Activated CD8-positive, alpha-beta T cell treated with anti-CD3 and anti-CD28 coated beads, Interleukin-2, amount 10 ng/mL, durations not matched to agents 7 days and 5 days (primary cell): ENCODE measurements around the gene SUN1. TPM values are rescaled to one million over a fixed set of nuclear protein-coding genes. Genes with fewer than 3 reads are reported as not detected.

ENCODE experiments used
- ATAC-seq: fragments of 150-1000 bp; cut with Tn5 transposase; one replicate; pipeline ENCODE4 v1.10.0; 2021; ENCODE audit warnings: moderate library complexity
- CTCF ChIA-PET: fragments of 350-600 bp; sonication (Branson Sonifier 250); formaldehyde crosslinking; loops from one replicate; lab custom pipeline; 2021; ENCODE audit warnings: antibody characterized with exemption; lab: Charles Lee
- POLR2A ChIA-PET: fragments of 350-600 bp; sonication (Branson Sonifier 250); formaldehyde crosslinking; loops from one replicate; lab custom pipeline; 2021; ENCODE audit warnings: antibody characterized with exemption; lab: Charles Lee
- DNase-seq: peaks from one replicate; pipeline ENCODE4 v3.0.0-alpha.2; 2020
- H3K27ac Mint-ChIP-seq: one replicate; pipeline ENCODE4 v1.8.0; 2021; ENCODE audit warnings: mild to moderate bottlenecking, mixed read lengths
- H3K27me3 Mint-ChIP-seq: one replicate; pipeline ENCODE4 v1.8.0; 2021; ENCODE audit warnings: low read depth, mixed read lengths
- H3K36me3 Mint-ChIP-seq: one replicate; pipeline ENCODE4 v1.8.0; 2021; ENCODE audit warnings: low read depth, mixed read lengths
- H3K4me1 Mint-ChIP-seq: one replicate; pipeline ENCODE4 v1.8.0; 2021; ENCODE audit warnings: low read depth, mixed read lengths
- H3K4me3 Mint-ChIP-seq: one replicate; pipeline ENCODE4 v1.8.0; 2021; ENCODE audit warnings: mild to moderate bottlenecking, mixed read lengths
- H3K9me3 Mint-ChIP-seq: one replicate; pipeline ENCODE4 v1.8.0; 2022; ENCODE audit warnings: mixed read lengths; ENCODE audit not compliant: insufficient read depth
- total RNA-seq, 2 experiments: library from RNA; stranded (reverse); gene quantifications; one replicate each; pipeline ENCODE4 v1.2.3, GENCODE V29; 2021

Gene SUN1
- total RNA-seq, 2 experiments from 2014 or later: 38.4 to 39.7 TPM

GRCh38 chr7:876077-876971, 44.0 kb downstream of the SUN1 start, which contains the start of gene GET4:
GET4 (plus strand) TSS chr7:876554; CDS start chr7:876646, 92 bp downstream.
- ATAC-seq: peak; percentile 89
- H3K36me3 Mint-ChIP-seq: peaks cover 21% of the 10 kb centered on the region
- peak within 1 kb of the TSS; percentile 88 for H3K4me3 Mint-ChIP-seq
- POLR2A ChIA-PET: interaction anchor here (0.6 to 2.3 kb wide), 11 partner anchors 9 to 102 kb away, joined by 3 to 11 read pairs (median 3); partner anchors contain the start of gene COX19
- peaks cover 32% of the 10 kb centered on the region for H3K4me1 Mint-ChIP-seq
- H3K27ac Mint-ChIP-seq: peak within 1 kb of the TSS; percentile 90
- no peaks in the 10 kb centered on the region for H3K9me3 Mint-ChIP-seq
- CTCF ChIA-PET: interaction anchor here (0.6 to 1.9 kb wide), 4 partner anchors 59 to 272 kb away, joined by 3 to 8 read pairs (median 4); no protein-coding TSS in a partner anchor
- H3K27me3 Mint-ChIP-seq: no peaks in the 10 kb centered on the region
- DNase-seq: peak; percentile 97

- ATAC-seq: no peak
- POLR2A ChIA-PET: interaction anchor here (0.8 to 2.3 kb wide), 4 partner anchors 30 to 98 kb away, joined by 3 to 11 read pairs (median 5); partner anchors contain the start of gene COX19
- Mint-ChIP-seq H3K4me3 (peak overlapping the region; percentile 88), H3K27me3 (no peaks in the 10 kb centered on the region), H3K9me3 (no peaks in the 10 kb centered on the region), H3K36me3 (peaks cover 25% of the 10 kb centered on the region), H3K27ac (peak overlapping the region; percentile 90), H3K4me1 (peaks cover 34% of the 10 kb centered on the region)
- DNase-seq: no peak
- CTCF ChIA-PET: no interaction called here
Observed at GRCh38 chr7:876972-877311, 44.7 kb downstream of the SUN1 start.

- H3K27me3 Mint-ChIP-seq: no peaks in the 10 kb centered on the region
- ChIA-PET CTCF (no interaction called here), POLR2A (interaction anchor here (0.8 to 2.3 kb wide), 3 partner anchors 46 to 98 kb away, joined by 3 to 11 read pairs (median 7); partner anchors contain the start of gene COX19)
- H3K4me3 Mint-ChIP-seq: peak overlapping the region; percentile 88
- peak overlapping the region; percentile 90 for H3K27ac Mint-ChIP-seq
- peak; percentile 28 for DNase-seq
- no peak for ATAC-seq
- H3K36me3 Mint-ChIP-seq: peaks cover 23% of the 10 kb centered on the region
- no peaks in the 10 kb centered on the region for H3K9me3 Mint-ChIP-seq
- peaks cover 37% of the 10 kb centered on the region for H3K4me1 Mint-ChIP-seq
Observed at GRCh38 chr7:877312-878232, 45.3 kb downstream of the SUN1 start.

GRCh38 chr7:879093-879492, 46.8 kb downstream of the SUN1 start:
- DNase-seq (no peak), ATAC-seq (no peak)
- CTCF ChIA-PET: no interaction called here
- peaks cover 25% of the 10 kb centered on the region for H3K4me1 Mint-ChIP-seq
- peak overlapping the region; percentile 23 for H3K4me3 Mint-ChIP-seq
- no peaks in the 10 kb centered on the region for H3K9me3 Mint-ChIP-seq
- POLR2A ChIA-PET: interaction anchor here (0.9 kb wide), 1 partner anchor 96 kb away, joined by 3 read pairs; the partner anchor contains the start of gene COX19
- peak overlapping the region; percentile 63 for H3K27ac Mint-ChIP-seq
- no peaks in the 10 kb centered on the region for H3K27me3 Mint-ChIP-seq
- H3K36me3 Mint-ChIP-seq: peaks cover 14% of the 10 kb centered on the region

GRCh38 chr7:879706-880105, 47.4 kb downstream of the SUN1 start:
- POLR2A ChIA-PET: interaction anchor here (0.9 kb wide), 1 partner anchor 96 kb away, joined by 3 read pairs; the partner anchor contains the start of gene COX19
- peaks cover 23% of the 10 kb centered on the region for H3K4me1 Mint-ChIP-seq
- no peak for DNase-seq
- H3K27me3 Mint-ChIP-seq: no peaks in the 10 kb centered on the region
- CTCF ChIA-PET: no interaction called here
- H3K4me3 Mint-ChIP-seq: no peak overlapping the region
- no peak for ATAC-seq
- H3K36me3 Mint-ChIP-seq: peaks cover 14% of the 10 kb centered on the region
- no peaks in the 10 kb centered on the region for H3K9me3 Mint-ChIP-seq
- no peak overlapping the region for H3K27ac Mint-ChIP-seq

GRCh38 chr7:880450-880849, 48.2 kb downstream of the SUN1 start:
- CTCF ChIA-PET: no interaction called here
- H3K4me1 Mint-ChIP-seq: peaks cover 19% of the 10 kb centered on the region
- H3K27me3 Mint-ChIP-seq: no peaks in the 10 kb centered on the region
- H3K4me3 Mint-ChIP-seq: no peak overlapping the region
- DNase-seq (no peak), ATAC-seq (no peak)
- no peak overlapping the region for H3K27ac Mint-ChIP-seq
- H3K36me3 Mint-ChIP-seq: peaks cover 14% of the 10 kb centered on the region
- POLR2A ChIA-PET: interaction anchor here (0.8 kb wide), 1 partner anchor 95 kb away, joined by 3 read pairs; the partner anchor contains the start of gene COX19
- H3K9me3 Mint-ChIP-seq: no peaks in the 10 kb centered on the region

- no peak overlapping the region for H3K27ac Mint-ChIP-seq
- peaks cover 19% of the 10 kb centered on the region for H3K4me1 Mint-ChIP-seq
- ChIA-PET CTCF (no interaction called here), POLR2A (interaction anchor here (0.8 kb wide), 1 partner anchor 94 kb away, joined by 3 read pairs; the partner anchor contains the start of gene COX19)
- DNase-seq (no peak), ATAC-seq (no peak)
- no peaks in the 10 kb centered on the region for H3K27me3 Mint-ChIP-seq
- no peaks in the 10 kb centered on the region for H3K9me3 Mint-ChIP-seq
- no peak overlapping the region for H3K4me3 Mint-ChIP-seq
- peaks cover 14% of the 10 kb centered on the region for H3K36me3 Mint-ChIP-seq
Observed at GRCh38 chr7:881441-882234, 49.4 kb downstream of the SUN1 start.

- peaks cover 19% of the 10 kb centered on the region for H3K4me1 Mint-ChIP-seq
- no peak overlapping the region for H3K4me3 Mint-ChIP-seq
- POLR2A ChIA-PET: no interaction called here
- DNase-seq (no peak), ATAC-seq (no peak)
- H3K27me3 Mint-ChIP-seq: no peaks in the 10 kb centered on the region
- CTCF ChIA-PET: no interaction called here
- H3K27ac Mint-ChIP-seq: no peak overlapping the region
- no peaks in the 10 kb centered on the region for H3K9me3 Mint-ChIP-seq
- H3K36me3 Mint-ChIP-seq: peaks cover 14% of the 10 kb centered on the region
Observed at GRCh38 chr7:882336-883035, 50.2 kb downstream of the SUN1 start.

GRCh38 chr7:883055-884021, 51.1 kb downstream of the SUN1 start:
- Mint-ChIP-seq H3K27ac (no peak overlapping the region), H3K27me3 (no peaks in the 10 kb centered on the region), H3K36me3 (peaks cover 17% of the 10 kb centered on the region), H3K4me3 (no peak overlapping the region), H3K4me1 (peaks cover 15% of the 10 kb centered on the region), H3K9me3 (no peaks in the 10 kb centered on the region)
- DNase-seq (no peak), ATAC-seq (no peak)
- CTCF ChIA-PET: no interaction called here
- POLR2A ChIA-PET: no interaction called here
